GM12892 (cell line): ENCODE results near the gene LRRC74A.

Experiments
- POLR2A ChIP-seq: IDR thresholded peaks from 2 replicates; pipeline ENCODE4 v1.6.1; 2011; ENCODE audit warnings: low read depth, low read length, control low read depth
- POLR2AphosphoS5 ChIP-seq: IDR thresholded peaks from 2 replicates; pipeline ENCODE4 v1.6.1; 2011; ENCODE audit warnings: low read depth, low read length, control low read depth
- TAF1 ChIP-seq: IDR thresholded peaks from 2 replicates; pipeline ENCODE4 v1.6.1; 2011; ENCODE audit warnings: low read depth, mild to moderate bottlenecking, control low read depth, low read length, borderline replicate concordance

DNA sequence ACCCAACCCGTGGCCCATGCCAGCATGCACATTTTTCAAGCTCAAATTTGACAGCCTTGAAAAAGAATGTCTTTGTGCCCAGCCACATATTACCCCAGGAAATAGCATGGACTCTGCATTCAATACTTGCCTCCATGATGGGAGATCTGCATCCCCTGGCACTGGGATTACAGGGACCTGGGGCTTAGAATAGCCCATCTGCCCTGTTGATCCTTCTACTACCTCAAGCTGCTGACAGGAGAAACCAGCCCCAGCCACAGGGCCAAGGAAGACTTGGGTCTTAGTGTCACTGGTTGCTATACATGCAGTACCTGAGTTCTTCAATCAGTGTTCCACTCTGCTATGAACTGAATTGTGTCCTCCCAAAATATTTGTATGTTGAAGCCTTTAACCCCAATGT is 85.3 kb downstream of the LRRC74A start:
- TF ChIP-seq TAF1 (no peak), POLR2AphosphoS5 (no peak), POLR2A (no peak)
